Naive thymus-derived CD8-positive, alpha-beta T cell (primary cell): Measurements from ENCODE around the gene AXIN1. TPM values are rescaled to one million over a fixed set of nuclear protein-coding genes. Genes with fewer than 3 reads are reported as not detected.
"Not testable (repeated sequence)": the region's sequence is repeated elsewhere in the genome, so short reads cannot be mapped to it uniquely, and the experiment has no call there.

Experiments used
- ATAC-seq, 2 donors: fragments of 150-1000 bp; cut with Tn5 transposase in 1 of 2; sonication (Bioruptor Pico), chemical (Tn5 transposase) in 1 of 2; 1 replicate in 1 of 2; 2 replicates in 1 of 2; pipeline ENCODE4 v1.10.0; 2021; ENCODE audit warnings: mild to moderate bottlenecking in 2 of 2, moderate library complexity in 2 of 2
- POLR2A ChIA-PET: fragments of 350-600 bp; sonication (Branson Sonifier 250); formaldehyde crosslinking; loops from one replicate; lab custom pipeline; 2021; ENCODE audit warnings: antibody characterized with exemption; lab: Charles Lee
- DNase-seq, 10 donors: peaks; one replicate each; pipeline versions ENCODE4 v3.0.0 to v3.0.0-alpha.2; 2020 to 2022
- H3K27ac Mint-ChIP-seq, 10 donors: one replicate each; pipeline ENCODE4 v1.8.0; 2020 to 2022; ENCODE audit warnings: mild to moderate bottlenecking in 10 of 10, mixed read lengths in 10 of 10, moderate library complexity in 4 of 10, inconsistent platforms in 1 of 10
- H3K27me3 Mint-ChIP-seq, 5 donors: one replicate each; pipeline ENCODE4 v1.8.0; 2021 to 2022; ENCODE audit warnings: mixed read lengths in 5 of 5
- H3K36me3 Mint-ChIP-seq, 3 donors: one replicate each; pipeline ENCODE4 v1.8.0; 2020 to 2022; ENCODE audit warnings: mixed read lengths in 3 of 3, mild to moderate bottlenecking in 2 of 3, inconsistent platforms in 1 of 3
- H3K4me1 Mint-ChIP-seq, 4 donors: one replicate each; pipeline ENCODE4 v1.8.0; 2021 to 2022; ENCODE audit warnings: mixed read lengths in 4 of 4
- H3K4me3 Mint-ChIP-seq, 10 donors: one replicate each; pipeline ENCODE4 v1.8.0; 2020 to 2022; ENCODE audit warnings: mild to moderate bottlenecking in 10 of 10, mixed read lengths in 10 of 10, moderate library complexity in 6 of 10, inconsistent platforms in 1 of 10
- H3K9me3 Mint-ChIP-seq, 9 donors: one replicate each; pipeline ENCODE4 v1.8.0; 2020 to 2022; ENCODE audit warnings: mixed read lengths in 9 of 9, mild to moderate bottlenecking in 3 of 9, inconsistent platforms in 1 of 9, moderate library complexity in 1 of 9
- polyA plus RNA-seq, 3 donors: library from polyadenylated mRNA; unstranded; fragments of 300-500 nt; fragmentation: Illumina TruSeq; gene quantifications; one replicate each; pipeline ENCODE4 v1.2.3, GENCODE V29; 2021
- total RNA-seq, 8 experiments: library from RNA in 2 of 8; stranded (reverse) in 2 of 8; gene quantifications; one replicate each; pipeline ENCODE4 v1.2.3 and lab custom pipeline; 2021 to 2026

Gene AXIN1
- total and polyA plus RNA-seq, 5 experiments from 2014 or later, result 1.6 to 44.0 (median 4.1) TPM

DNA sequence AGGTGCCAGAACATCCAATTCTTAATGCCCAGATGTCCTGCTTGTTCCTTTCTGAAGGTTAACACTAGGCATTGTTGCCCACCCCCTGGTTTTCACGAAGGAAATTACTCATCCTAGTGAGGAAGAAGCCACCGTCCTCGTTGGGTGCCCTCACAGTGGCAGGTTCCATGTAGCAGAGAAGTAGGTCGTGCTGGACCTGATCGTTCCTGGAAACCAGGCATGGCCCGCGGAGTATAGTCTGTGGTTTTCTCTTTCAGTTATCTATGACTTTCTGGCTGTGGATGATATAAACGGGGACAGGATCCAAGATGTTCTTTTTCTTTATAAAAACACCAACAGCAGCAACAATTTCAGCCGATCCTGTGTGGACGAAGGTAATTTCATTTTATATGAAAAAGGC, 93.3 kb downstream of the AXIN1 start:
- ATAC-seq, result no peak
- H3K27ac Mint-ChIP-seq, result peak overlapping the region in 1 of 10 donors; percentile 27
- H3K4me1 Mint-ChIP-seq, result peaks cover 2 to 8% (median 5%) of the 10 kb centered on the region in 4 donors
- H3K36me3 Mint-ChIP-seq, result peaks cover 0 to 76% (median 12%) of the 10 kb centered on the region in 3 donors
- DNase-seq, result no peak
- POLR2A ChIA-PET, result no interaction called here
- no peaks in the 10 kb centered on the region for H3K27me3 Mint-ChIP-seq
- no peaks in the 10 kb centered on the region for H3K9me3 Mint-ChIP-seq
- no peak overlapping the region for H3K4me3 Mint-ChIP-seq

GRCh38 chr16:258091-258490, 94.4 kb downstream of the AXIN1 start:
- DNase-seq, ATAC-seq, H3K27me3 Mint-ChIP-seq, H3K27ac Mint-ChIP-seq, H3K9me3 Mint-ChIP-seq, POLR2A ChIA-PET, H3K4me3 Mint-ChIP-seq: not testable (repeated sequence)
- Mint-ChIP-seq H3K36me3 (peaks cover 0 to 70% (median 14%) of the 10 kb centered on the region in 3 donors), H3K4me1 (peaks cover 7 to 16% (median 13%) of the 10 kb centered on the region in 4 donors)

- POLR2A ChIA-PET, result no interaction called here
- Mint-ChIP-seq H3K27ac (peak overlapping the region in 1 of 10 donors; percentile 19), H3K4me3 (no peak overlapping the region), H3K36me3 (peaks cover 0 to 53% (median 13%) of the 10 kb centered on the region in 3 donors), H3K9me3 (no peaks in the 10 kb centered on the region), H3K27me3 (no peaks in the 10 kb centered on the region), H3K4me1 (peaks cover 16 to 27% (median 22%) of the 10 kb centered on the region in 4 donors)
- ATAC-seq (no peak), DNase-seq (no peak)
Observed at GRCh38 chr16:255183-255582, 97.3 kb downstream of the AXIN1 start.

GRCh38 chr16:254461-254860, 98.1 kb downstream of the AXIN1 start:
- Mint-ChIP-seq H3K9me3 (no peaks in the 10 kb centered on the region), H3K4me1 (peaks cover 16 to 27% (median 22%) of the 10 kb centered on the region in 4 donors), H3K4me3 (peak overlapping the region in 3 of 10 donors; percentile 33 to 56 (median 51)), H3K27ac (peak overlapping the region in 4 of 10 donors; percentile 77 to 97 (median 85)), H3K36me3 (peaks cover 0 to 54% (median 13%) of the 10 kb centered on the region in 3 donors), H3K27me3 (no peaks in the 10 kb centered on the region)
- DNase-seq, result no peak
- ATAC-seq, result no peak
- POLR2A ChIA-PET, result interaction anchor here (0.8 to 3.5 kb wide), 4 partner anchors 20 to 37 kb away, joined by 3 to 25 read pairs (median 5); partner anchors contain the start of genes FAM234A and LUC7L

- H3K4me1 Mint-ChIP-seq, result peaks cover 16 to 25% (median 21%) of the 10 kb centered on the region in 4 donors
- ATAC-seq (peak; percentile 64 to 65), DNase-seq (peak in 2 of 10 donors; percentile 14 to 29)
- POLR2A ChIA-PET, result interaction anchor here (0.6 to 3.5 kb wide), 5 partner anchors 19 to 205 kb away, joined by 3 to 25 read pairs (median 6); partner anchors contain the start of genes FAM234A and LUC7L
- H3K27ac Mint-ChIP-seq, result peak overlapping the region in 8 of 10 donors; percentile 56 to 97 (median 80)
- H3K27me3 Mint-ChIP-seq, result no peaks in the 10 kb centered on the region
- H3K9me3 Mint-ChIP-seq, result no peaks in the 10 kb centered on the region
- peak overlapping the region in 9 of 10 donors; percentile 10 to 88 (median 51) for H3K4me3 Mint-ChIP-seq
- peaks cover 0 to 48% (median 13%) of the 10 kb centered on the region in 3 donors for H3K36me3 Mint-ChIP-seq
Observed at GRCh38 chr16:253833-254232, 98.7 kb downstream of the AXIN1 start.

GRCh38 chr16:252366-253337, 99.9 kb downstream of the AXIN1 start:
- POLR2A ChIA-PET, result interaction anchor here (0.5 to 3.5 kb wide), 12 partner anchors 10 to 384 kb away, joined by 3 to 25 read pairs (median 3); partner anchors contain the start of genes AXIN1 and FAM234A
- Mint-ChIP-seq H3K4me1 (peaks cover 16 to 25% (median 22%) of the 10 kb centered on the region in 4 donors), H3K4me3 (peak overlapping the region; percentile 70 to 92 (median 88)), H3K27me3 (no peaks in the 10 kb centered on the region), H3K9me3 (no peaks in the 10 kb centered on the region), H3K36me3 (peaks cover 0 to 47% (median 13%) of the 10 kb centered on the region in 3 donors), H3K27ac (peak overlapping the region; percentile 91 to 97 (median 96))
- ATAC-seq (peak; percentile 78), DNase-seq (peak in 3 of 10 donors; percentile 22 to 46 (median 40))

DNA sequence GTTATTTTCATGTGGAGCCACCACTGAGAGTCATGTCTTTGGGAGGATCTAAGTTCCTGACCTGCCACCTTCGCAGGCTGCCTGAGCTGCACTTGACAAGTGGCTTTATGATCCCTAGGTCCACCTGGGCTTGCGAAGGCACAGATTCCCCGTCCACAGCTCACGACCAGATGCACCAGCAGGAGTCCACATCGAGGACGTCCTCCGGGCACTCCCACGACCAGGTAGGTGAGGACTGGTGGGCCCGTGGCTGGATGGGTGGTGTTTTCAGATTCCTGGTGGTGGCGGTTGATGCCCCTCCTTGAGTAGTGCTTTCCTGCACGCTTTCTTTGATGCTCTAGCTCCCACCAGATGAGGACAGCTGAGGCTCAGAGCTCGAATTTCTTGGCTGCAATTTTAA, 103.1 kb downstream of the AXIN1 start:
- peaks cover 0 to 28% (median 8%) of the 10 kb centered on the region in 3 donors for H3K36me3 Mint-ChIP-seq
- H3K27me3 Mint-ChIP-seq, result no peaks in the 10 kb centered on the region
- no peak overlapping the region for H3K4me3 Mint-ChIP-seq
- ATAC-seq (no peak), DNase-seq (no peak)
- peaks cover 14 to 26% (median 20%) of the 10 kb centered on the region in 4 donors for H3K4me1 Mint-ChIP-seq
- POLR2A ChIA-PET, result interaction anchor here (1.5 kb wide), 1 partner anchor 14 kb away, joined by 6 read pairs; the partner anchor contains the start of gene FAM234A
- no peaks in the 10 kb centered on the region for H3K9me3 Mint-ChIP-seq
- no peak overlapping the region for H3K27ac Mint-ChIP-seq

DNA sequence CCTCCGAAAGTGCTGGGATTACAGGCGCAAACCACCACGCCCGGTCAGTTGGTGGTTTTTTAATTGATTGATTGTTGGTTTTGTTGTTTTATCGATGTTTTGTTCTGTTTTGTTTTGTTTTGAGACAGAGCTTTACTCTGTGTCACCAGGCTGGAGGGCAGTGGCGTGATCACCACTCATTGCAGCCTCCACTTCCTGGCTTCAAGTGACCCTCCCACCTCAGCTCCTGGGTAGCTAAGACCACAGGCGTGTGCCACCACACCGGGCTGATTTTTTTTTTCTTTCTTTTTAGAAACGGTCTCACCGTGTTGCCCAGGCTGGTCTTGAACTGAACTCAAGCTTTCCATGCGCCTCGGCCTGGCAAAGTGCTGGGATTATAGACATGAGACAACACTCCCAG, 105.5 kb downstream of the AXIN1 start:
- ATAC-seq (no peak), DNase-seq (no peak)
- Mint-ChIP-seq H3K27ac (peak overlapping the region in 1 of 10 donors; percentile 22), H3K4me1 (peaks cover 0 to 21% (median 7%) of the 10 kb centered on the region in 4 donors), H3K4me3 (no peak overlapping the region), H3K36me3 (peaks cover 0 to 31% (median 3%) of the 10 kb centered on the region in 3 donors), H3K9me3 (no peaks in the 10 kb centered on the region), H3K27me3 (no peaks in the 10 kb centered on the region)
- POLR2A ChIA-PET, result no interaction called here

DNA sequence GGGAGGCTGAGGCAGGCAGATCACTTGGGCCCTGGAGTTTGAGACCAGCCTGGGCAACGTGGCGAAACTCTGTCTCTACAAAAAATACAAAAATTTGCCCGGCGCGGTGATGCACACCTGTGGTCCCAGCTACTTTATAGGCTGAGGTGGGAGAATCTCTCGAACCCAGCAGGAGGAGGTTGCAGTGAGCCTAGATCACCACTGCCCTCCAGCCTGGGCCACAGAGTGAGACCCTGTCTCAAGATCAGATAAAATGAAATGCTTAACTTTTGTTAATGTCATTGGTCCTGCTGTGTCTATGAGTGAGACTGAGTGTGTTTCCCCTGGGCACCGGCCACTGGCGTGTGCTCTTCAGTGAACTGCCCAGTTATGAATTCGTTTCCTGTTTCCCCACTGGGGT, 107.4 kb downstream of the AXIN1 start:
- Mint-ChIP-seq H3K9me3 (no peaks in the 10 kb centered on the region), H3K36me3 (peaks cover 0 to 26% (median 0%) of the 10 kb centered on the region in 3 donors), H3K27ac (peak overlapping the region in 2 of 10 donors; percentile 17 to 43), H3K4me3 (no peak overlapping the region), H3K4me1 (peaks cover 0 to 32% (median 10%) of the 10 kb centered on the region in 4 donors), H3K27me3 (no peaks in the 10 kb centered on the region)
- ATAC-seq (no peak), DNase-seq (no peak)
- POLR2A ChIA-PET, result interaction anchor here (0.6 kb wide), 1 partner anchor 10 kb away, joined by 4 read pairs; no protein-coding TSS in a partner anchor

DNA sequence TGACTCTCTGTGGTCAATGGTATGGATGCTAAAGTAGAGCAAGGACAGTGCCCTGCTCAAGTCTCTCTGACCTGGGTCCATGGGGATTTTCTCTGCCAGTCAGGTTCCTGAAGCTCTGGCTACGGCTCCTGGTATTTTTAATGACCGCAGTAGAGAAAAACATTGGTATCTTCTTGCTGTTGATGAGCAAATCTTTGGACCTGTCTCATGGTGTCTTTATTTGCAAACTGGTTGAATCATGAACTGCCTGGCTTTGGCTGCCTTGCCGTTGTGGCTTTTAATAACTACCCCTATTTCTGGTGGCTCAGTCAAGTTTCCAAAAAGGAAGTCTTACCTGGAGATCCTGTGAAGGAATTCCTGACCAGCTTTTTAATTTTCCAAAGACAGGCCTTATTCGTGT, 109.2 kb downstream of the AXIN1 start:
- Mint-ChIP-seq H3K4me1 (peaks cover 0 to 38% (median 15%) of the 10 kb centered on the region in 4 donors), H3K27me3 (no peaks in the 10 kb centered on the region), H3K4me3 (no peak overlapping the region), H3K27ac (no peak overlapping the region), H3K9me3 (no peaks in the 10 kb centered on the region), H3K36me3 (peaks cover 0 to 25% (median 0%) of the 10 kb centered on the region in 3 donors)
- DNase-seq (no peak), ATAC-seq (no peak)
- POLR2A ChIA-PET, result interaction anchor here (0.7 kb wide), 1 partner anchor 546 kb away, joined by 3 read pairs; no protein-coding TSS in a partner anchor

- ATAC-seq (no peak), DNase-seq (no peak)
- Mint-ChIP-seq H3K27me3 (no peaks in the 10 kb centered on the region), H3K27ac (peak overlapping the region in 1 of 10 donors; percentile 69), H3K4me3 (no peak overlapping the region), H3K4me1 (peaks cover 0 to 39% (median 15%) of the 10 kb centered on the region in 4 donors), H3K36me3 (peaks cover 0 to 19% (median 0%) of the 10 kb centered on the region in 3 donors), H3K9me3 (no peaks in the 10 kb centered on the region)
- POLR2A ChIA-PET, result interaction anchor here (1.3 kb wide), 1 partner anchor 11 kb away, joined by 3 read pairs; no protein-coding TSS in a partner anchor
Observed at GRCh38 chr16:242281-242680, 110.2 kb downstream of the AXIN1 start.

- H3K4me1 Mint-ChIP-seq, result peaks cover 3 to 40% (median 18%) of the 10 kb centered on the region in 4 donors
- H3K27ac Mint-ChIP-seq, result no peak overlapping the region
- H3K36me3 Mint-ChIP-seq, result peaks cover 0 to 19% (median 0%) of the 10 kb centered on the region in 3 donors
- ATAC-seq (no peak), DNase-seq (no peak)
- POLR2A ChIA-PET, result interaction anchor here (0.7 kb wide), 1 partner anchor 12 kb away, joined by 3 read pairs; no protein-coding TSS in a partner anchor
- H3K9me3 Mint-ChIP-seq, result no peaks in the 10 kb centered on the region
- no peak overlapping the region for H3K4me3 Mint-ChIP-seq
- H3K27me3 Mint-ChIP-seq, result no peaks in the 10 kb centered on the region
Observed at GRCh38 chr16:240559-240958, 112.0 kb downstream of the AXIN1 start.
